GM18861 (cell line): Measurements from ENCODE around the gene LRRN4CL.
"Not testable (repeated sequence)": the region's sequence is repeated elsewhere in the genome, so short reads cannot be mapped to it uniquely, and the experiment has no call there.

Experiments used
- ATAC-seq: cut with Tn5 transposase; IDR thresholded peaks from one replicate; pipeline ENCODE4 v1.9.1; 2021; ENCODE audit not compliant: unreplicated experiment

The LRRN4CL gene

GRCh38 chr11:62677156-62677555 is 12.2 kb downstream of the LRRN4CL start:
- no peak for ATAC-seq

- ATAC-seq = no peak
Observed at GRCh38 chr11:62676698-62677097, 12.6 kb downstream of the LRRN4CL start.

DNA sequence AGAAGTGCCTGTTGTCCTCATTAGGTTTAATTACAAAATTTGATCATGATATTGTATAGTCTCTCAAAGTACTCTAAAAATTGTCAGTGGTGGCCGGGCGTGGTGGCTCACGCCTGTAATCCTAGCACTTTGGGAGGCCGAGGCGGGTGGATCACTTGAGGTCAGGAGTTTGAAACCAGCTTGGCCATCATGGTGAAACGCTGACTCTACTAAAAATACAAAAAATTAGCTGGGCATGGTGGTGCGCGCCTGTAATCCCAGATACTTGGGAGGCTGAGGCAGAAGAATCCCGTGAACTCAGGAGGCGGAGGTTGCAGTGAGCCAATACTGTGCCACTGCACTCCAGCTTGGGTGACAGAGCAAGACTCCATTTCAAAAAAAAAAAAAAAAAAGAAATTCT is 13.9 kb downstream of the LRRN4CL start:
- not testable (repeated sequence) for ATAC-seq

DNA sequence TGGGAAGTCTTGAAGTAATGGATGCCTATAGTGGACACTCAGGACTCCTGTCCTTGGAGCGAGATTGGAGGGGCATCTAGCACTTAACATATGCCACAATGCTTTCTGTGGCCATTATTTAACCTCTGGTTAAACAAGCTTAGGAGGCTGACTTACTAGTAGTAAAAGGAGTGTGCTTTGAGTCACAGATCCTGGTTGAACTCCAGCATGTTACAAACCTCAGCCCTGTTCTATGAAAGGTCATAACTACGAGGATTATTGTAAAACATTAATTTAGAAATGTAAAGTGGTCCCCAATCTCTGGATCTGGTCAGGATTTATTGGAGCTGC is 16.2 kb downstream of the LRRN4CL start:
- ATAC-seq = no peak

- ATAC-seq = peak; percentile 52
Observed at GRCh38 chr11:62671608-62672389, 17.5 kb downstream of the LRRN4CL start, which contains the start of the genes LBHD1 and UQCC3. Gene LBHD1 (minus strand): TSS chr11:62672267. CDS start chr11:62670031, 2,236 bp downstream. Gene UQCC3 (plus strand): TSS chr11:62671673. CDS start chr11:62671746, 73 bp downstream.

DNA sequence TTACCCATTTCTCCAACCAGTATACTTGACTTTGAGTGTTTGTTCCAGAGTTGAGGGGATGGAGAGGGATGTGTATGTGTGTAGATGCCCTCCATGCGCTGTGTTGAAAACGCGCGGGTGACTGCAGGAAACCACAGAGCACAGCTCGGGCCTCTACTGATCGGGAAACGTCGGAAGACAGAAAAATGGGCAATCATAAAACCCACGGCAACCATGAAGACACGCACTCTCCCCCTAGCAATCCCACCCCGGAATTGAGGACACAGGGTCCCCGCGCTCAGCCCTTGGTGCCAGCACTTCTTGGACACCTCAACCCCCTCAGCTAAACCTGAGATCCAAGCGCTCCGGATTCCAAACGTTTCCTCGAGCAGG is 18.1 kb downstream of the LRRN4CL start:
- no peak for ATAC-seq

- ATAC-seq = no peak
Observed at GRCh38 chr11:62669420-62670161, 19.7 kb downstream of the LRRN4CL start.

DNA sequence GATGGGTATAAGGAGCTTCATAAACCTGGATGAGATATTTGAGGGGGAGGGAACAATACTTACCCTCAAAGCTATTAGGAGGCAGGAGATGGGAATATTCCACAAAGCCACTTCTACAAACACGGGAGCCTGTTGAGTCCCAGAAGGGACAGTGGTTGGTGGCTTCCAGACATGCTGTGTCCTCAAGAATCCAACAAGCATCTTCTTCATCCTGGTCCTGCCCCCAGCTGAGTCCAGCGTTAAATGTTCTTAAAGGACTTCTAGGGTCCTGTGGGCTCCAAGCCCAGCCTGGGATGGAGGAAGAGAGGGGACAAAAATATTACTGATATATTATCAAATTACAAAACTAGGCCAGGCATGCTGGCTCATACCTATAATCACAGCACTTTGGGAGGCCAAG is 21.9 kb downstream of the LRRN4CL start:
- ATAC-seq = no peak

- no peak for ATAC-seq
Observed at GRCh38 chr11:62666259-62666926, 22.9 kb downstream of the LRRN4CL start.

DNA sequence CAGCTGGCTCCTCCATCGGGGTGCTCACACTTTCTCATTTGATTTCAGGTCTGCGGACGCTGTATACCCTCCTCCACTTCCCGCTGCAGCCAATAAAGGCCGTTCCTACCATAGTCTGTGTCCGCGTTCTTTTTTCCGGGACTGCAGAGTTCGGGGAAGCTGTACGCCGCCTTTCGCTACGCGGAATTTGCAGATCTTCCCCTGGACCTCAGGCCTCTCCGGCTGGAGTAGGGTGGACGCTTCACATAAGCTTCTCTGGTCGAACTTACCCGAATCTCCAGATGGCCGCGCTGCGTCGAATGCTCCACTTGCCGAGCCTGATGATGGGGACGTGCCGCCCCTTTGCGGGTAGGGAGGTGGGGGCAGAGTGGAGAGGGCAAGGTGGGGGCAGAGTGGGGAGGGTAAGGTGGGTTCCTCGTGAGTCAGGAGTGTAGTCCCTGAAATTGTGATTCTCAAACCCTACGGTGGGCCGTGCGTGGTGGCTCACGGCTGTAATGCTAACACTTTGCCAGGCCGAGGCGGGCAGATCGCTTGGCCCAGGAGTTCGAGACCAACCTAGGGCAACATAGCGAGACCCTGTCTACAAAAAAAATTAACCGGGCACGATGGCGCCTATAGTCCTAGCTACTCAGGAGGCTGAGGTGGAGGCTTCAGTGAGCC is 23.6 kb downstream of the LRRN4CL start:
- ATAC-seq = no peak

DNA sequence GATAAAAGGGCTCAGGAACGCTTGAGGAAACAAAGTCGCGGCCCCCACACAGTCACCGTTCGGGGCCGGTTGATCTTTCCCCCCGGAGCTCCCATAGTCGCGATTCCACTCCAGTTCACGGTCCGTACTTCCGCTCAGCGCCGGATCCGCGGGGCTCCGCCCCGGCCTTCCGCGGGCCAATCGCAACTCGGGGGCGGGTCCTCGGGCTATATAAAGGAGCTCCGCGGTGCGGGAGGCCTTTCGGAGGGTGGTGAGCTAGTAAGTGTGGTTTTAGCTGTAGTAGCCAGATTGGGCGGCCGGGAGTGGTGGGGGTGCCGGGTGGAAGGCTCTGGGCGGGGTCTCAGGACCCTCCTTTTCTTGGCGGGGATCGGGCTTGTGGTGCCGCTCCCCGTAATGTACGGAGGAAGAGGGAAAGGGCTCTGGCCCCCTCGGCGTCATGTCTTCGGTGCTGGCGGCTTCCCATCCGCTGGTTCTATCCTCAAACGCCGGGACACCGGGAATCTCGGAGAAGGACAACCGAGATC is 24.2 kb downstream of the LRRN4CL start, which contains the start of the genes C11orf98 and CSKMT:
C11orf98 (minus strand) TSS at position 136 of the 524 bp plus-strand sequence; CDS start at position 95, 41 bp downstream.
CSKMT (plus strand) TSS at position 238 of the 524 bp plus-strand sequence. CDS start 568 bp downstream, outside the sequence.
- peak; percentile 73 for ATAC-seq

DNA sequence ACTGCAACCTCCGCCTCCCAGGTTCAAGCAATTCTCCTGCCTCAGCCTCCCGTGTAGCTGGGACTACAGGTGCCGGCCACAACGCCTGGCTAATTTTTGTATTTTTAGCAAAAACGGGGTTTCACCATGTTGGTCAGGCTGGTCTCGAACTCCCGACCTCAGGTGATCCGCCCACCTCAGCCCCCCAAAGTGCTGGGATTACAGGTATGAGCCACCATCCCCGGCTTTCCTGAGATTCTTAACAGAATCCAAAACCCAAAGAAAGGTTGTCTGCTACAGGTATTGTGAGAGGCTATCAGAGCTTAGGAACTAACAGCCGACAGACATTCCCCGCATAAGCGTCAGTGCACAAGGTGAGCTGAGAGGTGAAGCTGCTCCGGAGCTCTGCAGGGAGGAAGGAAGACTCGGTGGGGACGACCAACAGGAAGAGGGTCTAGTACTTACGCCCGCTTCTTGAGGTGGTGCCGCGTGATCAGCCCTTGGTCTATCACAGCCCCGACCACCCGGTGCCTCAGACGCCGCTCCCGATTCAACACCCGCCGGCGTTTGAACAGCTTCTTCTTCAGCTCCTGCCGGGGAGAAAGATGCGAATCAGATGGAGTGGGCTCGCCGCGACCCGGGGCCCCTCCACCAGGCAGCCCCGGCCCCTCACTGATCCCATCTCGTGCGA is 24.8 kb downstream of the LRRN4CL start:
- peak; percentile 10 for ATAC-seq

DNA sequence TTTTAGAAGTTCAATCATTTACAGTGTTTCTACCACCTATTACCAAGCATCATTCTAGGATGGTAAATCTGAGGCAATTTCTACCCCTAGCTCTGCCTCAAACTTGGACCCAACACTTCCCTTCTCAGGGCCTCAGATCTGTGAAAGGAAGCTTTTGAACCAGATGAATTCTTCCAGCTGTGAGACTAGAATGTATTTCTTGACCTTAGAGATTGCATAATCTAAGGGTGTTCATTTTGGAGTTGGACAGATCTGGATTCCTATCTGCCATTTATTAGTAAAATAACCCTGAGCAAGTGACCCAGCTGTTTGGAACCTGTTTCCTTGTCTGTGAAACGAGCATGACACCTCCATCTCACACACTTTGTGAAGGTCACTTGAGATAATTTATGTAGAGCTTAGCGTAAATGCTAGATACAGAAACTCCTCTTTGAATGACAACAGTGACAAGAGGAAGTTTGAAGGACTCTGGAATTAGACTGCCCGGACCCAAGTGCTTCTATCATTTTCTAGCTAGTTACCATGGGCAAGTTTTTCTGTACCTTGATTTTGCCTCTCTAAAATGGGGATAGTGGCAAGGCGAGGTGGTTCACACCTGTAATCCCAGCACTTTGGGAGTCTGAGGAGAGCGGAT is 32.4 kb downstream of the LRRN4CL start:
- no peak for ATAC-seq

GRCh38 chr11:62654297-62654696 is 35.0 kb downstream of the LRRN4CL start:
- no peak for ATAC-seq

GRCh38 chr11:62652161-62653006 is 36.9 kb downstream of the LRRN4CL start:
- no peak for ATAC-seq

DNA sequence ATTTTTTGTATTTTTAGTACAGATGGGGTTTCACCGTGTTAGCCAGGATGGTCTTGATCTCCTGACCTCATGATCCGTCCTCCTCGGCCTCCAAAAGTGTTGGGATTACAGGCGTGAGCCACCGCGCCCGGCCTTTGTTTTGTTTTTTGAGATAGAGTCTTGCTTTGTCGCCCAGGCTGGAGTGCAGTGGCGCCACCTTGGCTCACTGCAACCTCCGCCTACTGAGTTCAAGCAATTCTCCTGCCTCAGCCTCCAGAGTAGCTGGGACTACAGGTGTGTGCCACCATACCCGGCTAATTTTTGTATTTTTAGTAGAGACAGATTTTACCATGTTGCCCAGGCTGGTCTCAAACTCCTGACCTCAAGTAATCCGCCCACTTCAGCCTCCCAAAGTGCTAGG is 39.0 kb downstream of the LRRN4CL start:
- not testable (repeated sequence) for ATAC-seq

DNA sequence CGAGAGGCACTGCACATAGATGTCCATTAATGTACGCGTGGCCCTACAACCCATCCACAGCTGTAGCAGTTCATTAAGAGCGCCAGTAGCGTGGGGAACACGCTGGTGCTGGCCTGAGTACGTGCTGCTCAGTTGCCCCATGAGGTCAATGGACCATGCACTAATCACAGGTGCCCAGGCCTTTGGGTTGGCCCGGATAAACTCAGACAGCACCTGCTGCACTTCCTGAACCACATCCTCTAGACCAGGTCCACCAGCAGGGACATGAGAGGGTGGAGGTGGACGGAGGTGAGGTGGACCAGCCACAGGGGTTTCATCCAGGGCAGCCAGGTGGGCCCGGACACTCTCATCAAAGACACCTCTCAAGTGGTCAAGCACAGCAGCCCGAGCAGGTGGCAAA is 39.8 kb downstream of the LRRN4CL start:
- no peak for ATAC-seq

DNA sequence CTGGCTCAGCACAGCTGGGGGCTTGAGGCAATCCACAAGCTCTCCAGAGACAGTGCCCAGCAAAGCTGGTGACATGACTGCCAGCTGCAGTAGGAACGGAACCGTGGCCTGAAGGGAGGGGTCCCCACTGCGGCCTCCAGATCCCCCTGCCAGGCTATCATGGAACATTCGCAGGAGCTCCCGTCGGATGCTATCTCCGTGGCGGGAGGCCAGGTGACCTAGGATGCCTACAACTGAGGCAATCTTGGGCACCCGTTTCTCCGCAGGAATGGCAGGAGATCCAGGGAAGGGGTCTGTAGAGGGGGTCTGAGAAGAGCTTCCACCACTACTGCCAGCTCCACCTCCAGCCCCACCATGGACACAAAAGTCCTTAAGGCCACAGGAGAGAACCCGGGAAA is 40.4 kb downstream of the LRRN4CL start:
- ATAC-seq = no peak
